Small intestine (tissue), 7 donors: ENCODE results near the gene SERGEF. TPM values are rescaled to one million over a fixed set of nuclear protein-coding genes. Genes with fewer than 3 reads are reported as not detected.
A peak's percentile ranks its signal among the peaks of the same experiment; 100 is the strongest.

ENCODE experiments used
- DNase-seq, 2 donors: peaks; one replicate each; pipeline versions ENCODE4 v3.0.0 to v3.0.0-alpha.2; 2013
- FAIRE-seq: peaks from 2 replicates; lab custom pipeline; 2012; peaks lifted over from hg19 to GRCh38; lab: Jason Lieb, UNC
- H3K27ac ChIP-seq, 3 donors: one replicate each; pipeline ENCODE4 v1.5.1; 2013; ENCODE audit warnings: low read length in 2 of 3, mild to moderate bottlenecking in 2 of 3, control low read depth in 1 of 3, inconsistent platforms in 1 of 3, low read depth in 1 of 3, moderate library complexity in 1 of 3
- H3K27me3 ChIP-seq, 3 donors: one replicate each; pipeline ENCODE4 v1.6.1; 2013; ENCODE audit warnings: low read length in 3 of 3, inconsistent platforms in 1 of 3; ENCODE audit not compliant: control insufficient read depth in 3 of 3, insufficient read depth in 3 of 3
- H3K36me3 ChIP-seq, 3 donors: one replicate each; pipeline ENCODE4 v1.6.1; 2013; ENCODE audit warnings: low read length in 3 of 3, inconsistent platforms in 1 of 3, low read depth in 1 of 3, mild to moderate bottlenecking in 1 of 3, moderate library complexity in 1 of 3; ENCODE audit not compliant: control insufficient read depth in 3 of 3, insufficient read depth in 2 of 3
- H3K4me1 ChIP-seq, 3 donors: one replicate each; pipeline ENCODE4 v1.6.1; 2013; ENCODE audit warnings: low read length in 2 of 3, inconsistent platforms in 1 of 3, low read depth in 1 of 3, mild to moderate bottlenecking in 1 of 3, moderate library complexity in 1 of 3; ENCODE audit not compliant: control insufficient read depth in 3 of 3, insufficient read depth in 2 of 3
- H3K4me3 ChIP-seq, 3 donors: one replicate each; pipeline ENCODE4 v1.5.1; 2013; ENCODE audit warnings: low read length in 3 of 3, control low read depth in 1 of 3, inconsistent platforms in 1 of 3, low read depth in 1 of 3, mild to moderate bottlenecking in 1 of 3, moderate library complexity in 1 of 3
- H3K9me3 ChIP-seq, 2 donors: one replicate each; pipeline ENCODE4 v1.6.1; 2013; ENCODE audit warnings: low read depth in 1 of 2, low read length in 1 of 2; ENCODE audit not compliant: control insufficient read depth in 2 of 2, insufficient read depth in 1 of 2
- WGBS, 3 donors: extraction: QIAGEN DNeasy Blood & Tissue Kit; methylation state at CpG; one replicate each; pipeline ENCODE4 v1.1.7; 2013; 5-methylcytosine and 5-hydroxymethylcytosine counted together
- polyA plus RNA-seq, 4 donors: library from polyadenylated mRNA; stranded (reverse) in 3 of 4; unstranded in 1 of 4; fragments of 200-250 nt in 3 of 4; fragments of 120-200 nt in 1 of 4; gene quantifications; one replicate each; pipeline versions ENCODE4 v1.2.1 to v1.2.3, GENCODE V29; 2013
- donor health status: healthy with polysubstance abuse.
- donor health status: control.
- donor health status: control.
- donor health status: Bipolar disorder and iron deficiency.
- donor health status: healthy.

The SERGEF gene
- polyA plus RNA-seq, 4 donors: 19.2 to 31.1 (median 27.0) TPM

DNA sequence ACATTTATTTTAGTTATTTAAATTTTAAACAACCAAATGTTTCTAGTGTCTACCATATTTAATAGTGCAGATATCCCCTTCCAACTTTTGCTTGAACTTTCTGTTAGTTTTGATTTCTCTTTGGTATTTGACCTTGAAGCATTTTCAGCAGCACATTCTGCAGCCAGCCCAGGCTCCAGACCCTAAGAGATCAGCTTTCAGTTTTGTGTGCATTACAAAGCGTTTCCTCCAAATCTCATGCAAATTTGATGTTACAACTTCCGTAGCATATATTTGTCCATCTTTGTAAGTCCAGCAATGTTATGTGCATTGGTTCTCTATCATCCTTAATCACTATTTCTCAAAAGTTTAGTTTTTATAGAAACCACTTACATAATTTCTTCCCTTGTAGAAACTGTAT is 14.6 kb upstream of the SERGEF start:
- Histone ChIP-seq H3K9me3 (no peaks in the 10 kb centered on the region), H3K4me1 (no peaks in the 10 kb centered on the region), H3K36me3 (no peaks in the 10 kb centered on the region), H3K27ac (no peak overlapping the region), H3K4me3 (no peak overlapping the region), H3K27me3 (no peaks in the 10 kb centered on the region)
- no peak for DNase-seq
- WGBS, 3 donors: 73 to 87% (median 84%) methylated on average over 2 of the region's 2 CpGs
- FAIRE-seq: no peak

DNA sequence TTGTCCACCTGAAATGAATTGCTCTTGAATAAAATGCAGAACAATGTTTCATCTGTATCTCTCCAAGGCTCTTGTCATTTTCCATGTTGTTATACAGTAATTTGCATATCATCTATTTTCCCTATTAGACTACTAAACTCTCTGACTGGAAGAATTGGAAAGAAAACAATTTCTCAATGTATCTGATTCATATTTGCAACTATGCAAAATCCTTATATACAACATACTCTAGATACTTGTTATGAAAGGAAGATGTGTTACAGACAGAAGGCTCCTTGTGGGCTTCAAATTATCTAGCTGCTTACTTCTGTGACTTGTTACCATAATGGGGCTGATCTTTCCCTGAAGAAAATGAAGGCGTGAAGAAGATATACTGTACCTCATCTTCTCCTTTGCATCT is 9.6 kb upstream of the SERGEF start:
- DNase-seq (no peak), FAIRE-seq (no peak)
- Histone ChIP-seq H3K27ac (no peak overlapping the region), H3K36me3 (no peaks in the 10 kb centered on the region), H3K4me1 (no peaks in the 10 kb centered on the region), H3K4me3 (no peak overlapping the region), H3K27me3 (no peaks in the 10 kb centered on the region), H3K9me3 (no peaks in the 10 kb centered on the region)
- WGBS, 3 donors: 90 to 97% (median 96%) methylated on average over 1 of the region's 1 CpG

DNA sequence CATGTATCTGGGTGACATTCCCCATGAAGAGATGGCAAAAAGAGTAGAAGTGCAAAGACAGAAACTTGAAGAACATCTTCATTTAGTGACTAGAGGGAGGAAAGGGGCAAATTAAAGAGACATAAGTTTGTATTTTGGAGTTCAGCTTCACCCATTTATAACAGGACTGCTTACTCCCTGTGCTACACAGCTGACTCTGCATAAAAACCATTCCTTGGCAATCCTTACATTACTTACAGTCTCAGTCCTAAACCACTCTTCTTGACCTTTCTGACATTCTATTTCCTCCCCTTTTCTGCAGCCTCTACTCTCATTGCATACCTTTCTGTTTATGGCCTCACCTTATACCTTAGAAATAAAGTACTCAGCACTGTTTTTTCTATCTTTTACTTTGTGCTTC is 6.8 kb upstream of the SERGEF start:
- Histone ChIP-seq H3K4me3 (no peak overlapping the region), H3K27me3 (peaks cover 0 to 3% (median 0%) of the 10 kb centered on the region in 3 donors), H3K4me1 (no peaks in the 10 kb centered on the region), H3K27ac (no peak overlapping the region), H3K36me3 (no peaks in the 10 kb centered on the region), H3K9me3 (no peaks in the 10 kb centered on the region)
- DNase-seq (no peak), FAIRE-seq (no peak)

GRCh38 chr11:18016789-18017188 is 3.9 kb upstream of the SERGEF start:
- no peak for DNase-seq
- Histone ChIP-seq H3K4me1 (peaks cover 0 to 3% (median 0%) of the 10 kb centered on the region in 3 donors), H3K36me3 (no peaks in the 10 kb centered on the region), H3K27ac (no peak overlapping the region), H3K9me3 (no peaks in the 10 kb centered on the region), H3K27me3 (peaks cover 0 to 7% (median 0%) of the 10 kb centered on the region in 3 donors), H3K4me3 (no peak overlapping the region)
- no peak for FAIRE-seq
- 77 to 85% (median 81%) methylated on average over 2 of the region's 2 CpGs for WGBS, 3 donors

DNA sequence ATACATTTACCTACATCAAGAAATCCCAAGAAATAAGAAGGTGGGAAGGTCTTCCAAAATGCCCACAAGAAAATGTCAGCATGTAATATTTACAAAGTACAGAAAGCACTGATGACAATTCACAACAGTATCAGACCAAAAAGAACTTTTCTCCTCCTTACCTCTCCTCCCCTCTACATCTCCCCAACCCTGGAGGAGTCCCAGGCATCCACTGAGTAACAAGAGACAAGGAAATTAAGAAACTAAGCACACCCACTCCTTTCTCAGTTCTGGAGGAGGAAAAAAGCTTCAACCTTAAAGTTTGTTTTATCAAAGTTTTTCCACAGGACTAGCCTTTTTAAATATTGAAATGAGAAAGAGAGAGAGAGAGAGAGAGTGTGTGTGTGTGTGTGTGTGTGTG is 2.0 kb upstream of the SERGEF start:
- FAIRE-seq (no peak), DNase-seq (no peak)

DNA sequence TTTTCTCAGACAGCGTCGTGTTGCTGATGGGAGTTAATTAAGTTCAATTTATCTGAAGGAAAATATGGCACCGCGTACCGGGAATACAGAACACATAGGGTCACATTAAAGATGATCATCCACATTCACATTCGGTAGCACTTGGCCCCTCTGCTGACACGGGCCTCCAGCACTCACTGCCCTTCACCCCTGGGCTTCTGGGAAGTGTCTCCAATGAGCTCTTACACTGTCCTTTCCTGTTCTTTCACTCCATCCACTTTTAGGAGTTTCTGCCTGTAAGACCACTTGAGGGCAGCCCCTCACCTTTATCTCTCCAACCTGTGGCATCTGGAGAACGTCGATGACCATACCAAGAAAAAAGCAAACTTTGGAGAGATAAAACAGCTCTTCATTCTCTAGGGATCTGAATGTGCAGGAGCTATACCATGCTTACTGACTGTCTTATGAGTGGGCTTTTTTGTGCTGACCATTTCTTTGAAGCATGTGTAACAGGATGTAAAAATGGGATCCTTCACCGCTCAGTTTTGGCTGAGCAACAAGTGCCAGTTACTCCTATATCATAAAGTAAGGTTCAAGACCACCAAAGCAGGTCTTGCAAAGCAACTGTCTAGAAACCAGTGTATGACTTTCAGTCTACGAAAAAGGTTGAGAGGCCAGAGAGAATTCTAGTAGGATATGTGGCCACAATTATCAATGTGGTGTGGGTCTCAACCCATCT is 1.1 kb upstream of the SERGEF start:
- WGBS, 3 donors: 18 to 21% (median 20%) methylated on average over 11 of the region's 11 CpGs
- no peak for DNase-seq

More for the DNA sequence above, 2.0 kb upstream of the SERGEF start:
- Histone ChIP-seq H3K36me3 (no peaks in the 10 kb centered on the region), H3K27ac (no peak overlapping the region), H3K27me3 (peaks cover 0 to 7% (median 0%) of the 10 kb centered on the region in 3 donors), H3K4me3 (no peak overlapping the region), H3K4me1 (peaks cover 0 to 5% (median 0%) of the 10 kb centered on the region in 3 donors), H3K9me3 (no peaks in the 10 kb centered on the region)

DNA sequence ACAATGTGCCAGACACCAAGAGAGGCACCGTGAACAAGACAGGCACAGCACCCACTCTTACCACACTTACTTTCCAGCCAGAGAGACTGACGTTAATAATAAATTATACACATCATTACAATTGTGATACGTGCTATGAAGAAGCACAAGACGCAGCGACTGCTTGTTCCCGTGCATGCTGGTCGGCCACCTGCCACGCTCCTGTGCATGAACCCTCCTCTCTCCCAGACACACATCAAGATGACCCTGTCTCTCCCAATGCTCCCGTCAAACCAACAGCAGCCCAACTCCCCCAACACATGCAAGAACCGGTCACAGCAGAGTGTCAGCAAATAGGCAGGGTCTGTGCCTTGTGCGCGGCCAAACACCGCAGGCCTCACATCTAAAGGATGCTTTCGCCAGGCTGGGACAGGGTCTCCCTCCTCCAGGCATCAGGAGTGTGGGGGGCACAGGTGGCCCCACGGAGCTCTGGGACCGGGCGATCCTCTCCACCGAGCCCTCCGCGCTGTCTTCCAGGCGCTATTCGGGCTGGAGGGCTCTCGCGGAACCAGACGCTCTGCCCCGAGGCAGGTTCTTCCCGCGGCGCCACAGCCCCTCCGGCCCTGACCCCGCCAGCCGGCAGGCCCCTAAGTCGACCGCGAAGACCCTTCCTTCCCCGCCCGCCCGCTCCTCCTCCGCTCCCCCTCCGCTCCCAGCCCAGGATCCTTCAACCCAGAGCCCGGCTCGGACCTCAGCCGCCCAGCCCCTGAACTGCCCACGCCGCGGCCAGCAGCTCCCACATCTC is 533 bp downstream of the SERGEF start:
- peak; percentile 34 to 67 for DNase-seq
- Histone ChIP-seq H3K36me3 (no peaks in the 10 kb centered on the region), H3K27me3 (peaks cover 0 to 7% (median 0%) of the 10 kb centered on the region in 3 donors), H3K4me3 (peak overlapping the region; percentile 57 to 72 (median 72)), H3K4me1 (peaks cover 0 to 5% (median 0%) of the 10 kb centered on the region in 3 donors), H3K27ac (peak overlapping the region; percentile 13 to 94 (median 50)), H3K9me3 (no peaks in the 10 kb centered on the region)
- FAIRE-seq: no peak
- WGBS, 3 donors: 4 to 8% (median 7%) methylated on average over 33 to 46 of the region's 46 CpGs

More for the DNA sequence above, 1.1 kb upstream of the SERGEF start:
- H3K36me3 ChIP-seq: no peaks in the 10 kb centered on the region
- H3K27ac ChIP-seq: peak overlapping the region; percentile 73 to 94 (median 83)
- H3K27me3 ChIP-seq: peaks cover 0 to 7% (median 0%) of the 10 kb centered on the region in 3 donors
- no peak for FAIRE-seq
- H3K9me3 ChIP-seq: no peaks in the 10 kb centered on the region
- H3K4me3 ChIP-seq: peak overlapping the region; percentile 72 to 95 (median 72)
- peaks cover 0 to 5% (median 0%) of the 10 kb centered on the region in 3 donors for H3K4me1 ChIP-seq

DNA sequence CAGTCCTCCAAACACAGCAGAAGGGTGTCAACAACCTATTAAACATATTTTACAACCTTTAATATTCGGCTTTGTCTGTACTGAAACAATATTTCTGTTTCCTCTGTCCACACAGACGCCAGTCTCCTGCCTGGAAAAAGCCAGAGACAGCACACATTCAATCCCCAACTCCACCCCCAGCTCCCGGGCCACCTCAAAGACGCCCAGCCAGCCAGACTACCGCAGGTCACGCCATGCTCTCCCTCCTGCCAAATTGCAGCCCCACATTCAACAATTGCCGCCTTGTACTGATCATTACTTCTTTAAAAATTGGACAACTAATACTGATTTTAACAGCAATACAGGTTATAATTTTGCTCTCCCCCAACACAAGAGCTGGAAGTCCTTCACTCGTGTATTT is 1.2 kb downstream of the SERGEF start:
- WGBS, 3 donors: 80 to 87% (median 86%) methylated on average over 8 of the region's 8 CpGs
- peak overlapping the region in 1 of 3 donors; percentile 57 for H3K4me3 ChIP-seq
- H3K9me3 ChIP-seq: no peaks in the 10 kb centered on the region
- FAIRE-seq: no peak
- no peak for DNase-seq
- H3K27ac ChIP-seq: no peak overlapping the region
- H3K4me1 ChIP-seq: peaks cover 0 to 5% (median 0%) of the 10 kb centered on the region in 3 donors
- H3K36me3 ChIP-seq: no peaks in the 10 kb centered on the region
- peaks cover 0 to 7% (median 0%) of the 10 kb centered on the region in 3 donors for H3K27me3 ChIP-seq
